Astrocyte of the spinal cord (primary cell): ENCODE data around the gene MAT1A.

Experiments used
- DNase-seq: peaks from one replicate; pipeline ENCODE4 v3.0.0; 2011; ENCODE audit warnings: low read depth, low spot score
- H3K4me3 ChIP-seq: 2 replicates; pipeline ENCODE4 v1.5.1; 2011; ENCODE audit warnings: low read depth, mild to moderate bottlenecking, low read length, moderate library complexity
- in situ Hi-C: cut with HindIII; loops from 2 replicates; pipeline ENCODE4 v1.10.0; 2017; ENCODE audit warnings: low sequenced_read_pairs
- TF ChIP-seq, protein P1 (sequence below): IDR thresholded peaks from 2 replicates; pipeline ENCODE4 v1.5.1; 2012; ENCODE audit warnings: low read depth, mild to moderate bottlenecking, low read length, inconsistent platforms

Gene MAT1A

DNA sequence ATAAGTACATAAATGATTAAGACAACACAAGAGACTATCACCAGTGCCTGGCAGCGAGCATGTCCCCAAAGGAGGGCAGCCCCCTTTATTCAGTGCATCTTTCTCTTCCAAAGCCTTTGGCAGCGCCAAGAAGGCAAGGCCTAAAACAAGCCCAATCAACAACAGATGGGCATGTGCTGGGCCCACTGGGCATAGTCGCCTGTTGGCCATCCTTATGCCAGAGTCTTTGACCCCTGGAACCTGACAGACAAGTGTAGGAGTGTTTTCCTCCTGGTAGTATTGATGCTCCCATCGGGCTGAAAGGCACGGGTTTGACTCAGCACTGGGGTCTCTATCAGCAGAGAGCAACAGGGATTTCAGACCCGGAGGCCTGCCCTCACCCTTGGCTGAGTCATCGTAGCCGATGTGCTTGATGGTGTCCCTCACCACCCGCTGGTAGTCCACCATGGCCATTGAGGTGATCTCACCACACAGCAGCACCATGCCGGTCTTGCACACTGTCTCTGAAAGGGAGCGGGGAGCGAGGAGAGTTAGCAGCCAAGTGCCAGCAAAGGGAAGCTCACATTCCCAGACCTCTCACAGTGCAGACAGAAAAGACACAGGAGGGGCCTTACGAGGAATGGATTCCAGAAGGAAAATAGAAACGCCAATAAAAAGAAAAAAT, 5.8 kb downstream of the MAT1A start:
- no peak overlapping the region for H3K4me3 ChIP-seq
- DNase-seq: no peak
- in situ Hi-C loops: no loop called here
- TF ChIP-seq, protein P1, sequence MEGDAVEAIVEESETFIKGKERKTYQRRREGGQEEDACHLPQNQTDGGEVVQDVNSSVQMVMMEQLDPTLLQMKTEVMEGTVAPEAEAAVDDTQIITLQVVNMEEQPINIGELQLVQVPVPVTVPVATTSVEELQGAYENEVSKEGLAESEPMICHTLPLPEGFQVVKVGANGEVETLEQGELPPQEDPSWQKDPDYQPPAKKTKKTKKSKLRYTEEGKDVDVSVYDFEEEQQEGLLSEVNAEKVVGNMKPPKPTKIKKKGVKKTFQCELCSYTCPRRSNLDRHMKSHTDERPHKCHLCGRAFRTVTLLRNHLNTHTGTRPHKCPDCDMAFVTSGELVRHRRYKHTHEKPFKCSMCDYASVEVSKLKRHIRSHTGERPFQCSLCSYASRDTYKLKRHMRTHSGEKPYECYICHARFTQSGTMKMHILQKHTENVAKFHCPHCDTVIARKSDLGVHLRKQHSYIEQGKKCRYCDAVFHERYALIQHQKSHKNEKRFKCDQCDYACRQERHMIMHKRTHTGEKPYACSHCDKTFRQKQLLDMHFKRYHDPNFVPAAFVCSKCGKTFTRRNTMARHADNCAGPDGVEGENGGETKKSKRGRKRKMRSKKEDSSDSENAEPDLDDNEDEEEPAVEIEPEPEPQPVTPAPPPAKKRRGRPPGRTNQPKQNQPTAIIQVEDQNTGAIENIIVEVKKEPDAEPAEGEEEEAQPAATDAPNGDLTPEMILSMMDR: no peak

DNA sequence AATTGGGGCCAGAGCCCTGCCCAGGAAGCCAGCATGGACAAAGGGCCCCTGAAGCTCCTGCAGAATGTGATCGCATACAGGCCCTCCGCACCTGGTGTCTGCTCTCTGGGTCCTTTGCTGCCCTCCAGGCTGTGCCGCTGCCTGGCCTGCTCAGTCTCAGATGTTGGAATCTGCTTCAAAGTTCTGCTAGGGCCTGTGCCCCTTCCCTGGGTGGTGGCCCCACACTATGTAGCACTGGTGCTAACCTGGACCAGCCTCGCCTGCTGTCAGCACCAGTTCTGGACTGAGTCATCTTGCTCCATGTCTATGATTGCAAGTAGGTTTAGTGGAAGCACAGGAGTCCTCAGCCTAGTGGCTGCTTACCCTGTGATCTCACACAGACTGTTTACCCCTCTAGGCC, 6.3 kb downstream of the MAT1A start:
- in situ Hi-C loops: no loop called here

GRCh38 chr10:80281784-80282765, 7.4 kb downstream of the MAT1A start:
- H3K4me3 ChIP-seq: no peak overlapping the region
- TF ChIP-seq, protein P1: no peak
- no peak for DNase-seq
- in situ Hi-C loops: no loop called here

More for the DNA sequence above, 6.3 kb downstream of the MAT1A start:
- no peak overlapping the region for H3K4me3 ChIP-seq
- no peak for DNase-seq
- TF ChIP-seq, protein P1: no peak

DNA sequence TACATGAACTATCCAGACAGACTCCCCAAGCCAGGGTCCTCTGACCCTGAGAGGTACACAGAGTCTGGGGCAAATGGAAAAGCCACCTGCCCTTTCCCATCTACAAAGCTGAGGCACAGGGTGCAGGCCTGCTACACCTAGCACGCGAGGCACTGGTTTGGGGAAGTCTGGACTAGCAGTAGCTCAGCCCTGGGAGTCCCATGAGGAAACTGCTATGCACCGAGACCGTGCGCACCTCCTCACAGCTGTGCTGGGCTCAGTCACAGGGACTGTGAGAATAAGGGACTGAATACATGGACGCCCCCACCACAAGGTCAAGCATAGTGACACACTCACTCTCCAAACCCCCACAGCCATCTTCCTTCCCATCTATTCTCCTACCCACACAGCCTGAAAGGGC, 8.2 kb downstream of the MAT1A start:
- TF ChIP-seq, protein P1: no peak
- in situ Hi-C loops: no loop called here
- H3K4me3 ChIP-seq: no peak overlapping the region
- DNase-seq: no peak

GRCh38 chr10:80280071-80280800, 9.2 kb downstream of the MAT1A start:
- TF ChIP-seq, protein P1: no peak
- DNase-seq: no peak
- in situ Hi-C loops: no loop called here
- no peak overlapping the region for H3K4me3 ChIP-seq

- TF ChIP-seq, protein P1: no peak
- H3K4me3 ChIP-seq: no peak overlapping the region
- no peak for DNase-seq
- in situ Hi-C loops: no loop called here
Observed at GRCh38 chr10:80279146-80279545, 10.3 kb downstream of the MAT1A start.
